Epithelial cell of proximal tubule (primary cell): ENCODE data around the gene MYO9A. TPM values are rescaled to one million over a fixed set of nuclear protein-coding genes. Genes with fewer than 3 reads are reported as not detected.
"Not testable (repeated sequence)": the region's sequence is repeated elsewhere in the genome, so short reads cannot be mapped to it uniquely, and the experiment has no call there.

Experiments used
- DNase-seq: peaks from one replicate; pipeline ENCODE4 v3.0.0-alpha.2; 2011; ENCODE audit warnings: low read depth
- H3K4me3 ChIP-seq: 2 replicates; pipeline ENCODE4 v1.5.1; 2011; ENCODE audit warnings: low read depth, mild to moderate bottlenecking, low read length
- total RNA-seq: library from RNA; depleted of rRNA; stranded (reverse); fragments of >200 nt; gene quantifications from 2 replicates; pipeline ENCODE4 v1.2.3, GENCODE V29; 2015
- TF ChIP-seq, protein P1 (sequence below): conservative IDR thresholded peaks from 2 replicates; pipeline ENCODE4 v1.5.1; 2012; ENCODE audit warnings: low read depth, mild to moderate bottlenecking, low read length

Gene MYO9A
- total RNA-seq, 1 donor from 2014 or later = 18.1 TPM

- TF ChIP-seq, protein P1, sequence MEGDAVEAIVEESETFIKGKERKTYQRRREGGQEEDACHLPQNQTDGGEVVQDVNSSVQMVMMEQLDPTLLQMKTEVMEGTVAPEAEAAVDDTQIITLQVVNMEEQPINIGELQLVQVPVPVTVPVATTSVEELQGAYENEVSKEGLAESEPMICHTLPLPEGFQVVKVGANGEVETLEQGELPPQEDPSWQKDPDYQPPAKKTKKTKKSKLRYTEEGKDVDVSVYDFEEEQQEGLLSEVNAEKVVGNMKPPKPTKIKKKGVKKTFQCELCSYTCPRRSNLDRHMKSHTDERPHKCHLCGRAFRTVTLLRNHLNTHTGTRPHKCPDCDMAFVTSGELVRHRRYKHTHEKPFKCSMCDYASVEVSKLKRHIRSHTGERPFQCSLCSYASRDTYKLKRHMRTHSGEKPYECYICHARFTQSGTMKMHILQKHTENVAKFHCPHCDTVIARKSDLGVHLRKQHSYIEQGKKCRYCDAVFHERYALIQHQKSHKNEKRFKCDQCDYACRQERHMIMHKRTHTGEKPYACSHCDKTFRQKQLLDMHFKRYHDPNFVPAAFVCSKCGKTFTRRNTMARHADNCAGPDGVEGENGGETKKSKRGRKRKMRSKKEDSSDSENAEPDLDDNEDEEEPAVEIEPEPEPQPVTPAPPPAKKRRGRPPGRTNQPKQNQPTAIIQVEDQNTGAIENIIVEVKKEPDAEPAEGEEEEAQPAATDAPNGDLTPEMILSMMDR = no peak
- no peak overlapping the region for H3K4me3 ChIP-seq
- no peak for DNase-seq
Observed at GRCh38 chr15:72062319-72062718, 55.6 kb downstream of the MYO9A start.

- TF ChIP-seq, protein P1 = no peak
Observed at GRCh38 chr15:72060687-72061250, 57.2 kb downstream of the MYO9A start.

GRCh38 chr15:72058585-72058984 lies 59.4 kb downstream of the MYO9A start:
- TF ChIP-seq, protein P1 = no peak
- no peak for DNase-seq

More at GRCh38 chr15:72060687-72061250, 57.2 kb downstream of the MYO9A start:
- DNase-seq = no peak
- H3K4me3 ChIP-seq = no peak overlapping the region

DNA sequence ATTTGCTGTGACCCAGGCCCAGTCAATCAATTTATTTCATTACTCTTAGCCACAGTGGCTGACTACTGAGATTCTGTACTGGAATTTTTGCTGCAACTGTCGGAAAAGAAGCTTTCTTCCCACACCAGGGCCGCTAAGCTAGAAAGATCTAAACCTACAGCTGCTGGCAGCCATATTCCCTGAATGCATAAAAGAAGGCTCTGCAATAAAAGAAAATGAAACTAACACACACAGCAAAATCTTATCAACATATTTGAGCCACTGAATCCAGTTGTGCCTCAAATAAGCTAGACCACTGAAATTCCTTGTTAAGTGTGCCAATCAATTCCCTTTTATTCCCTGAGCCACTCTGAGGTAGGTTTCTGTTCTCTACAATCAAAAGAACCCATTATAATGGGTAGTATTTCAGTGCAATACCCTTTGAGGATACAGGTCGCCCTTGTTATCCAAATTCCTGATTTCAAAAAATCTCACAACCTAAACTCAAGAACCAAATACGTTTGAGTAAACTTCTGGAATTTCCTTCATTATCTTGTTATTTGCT lies 60.3 kb downstream of the MYO9A start:
- no peak overlapping the region for H3K4me3 ChIP-seq
- DNase-seq = no peak
- TF ChIP-seq, protein P1 = no peak

More at GRCh38 chr15:72058585-72058984, 59.4 kb downstream of the MYO9A start:
- H3K4me3 ChIP-seq = no peak overlapping the region

GRCh38 chr15:72056217-72056616 lies 61.7 kb downstream of the MYO9A start:
- H3K4me3 ChIP-seq, DNase-seq: not testable (repeated sequence)

DNA sequence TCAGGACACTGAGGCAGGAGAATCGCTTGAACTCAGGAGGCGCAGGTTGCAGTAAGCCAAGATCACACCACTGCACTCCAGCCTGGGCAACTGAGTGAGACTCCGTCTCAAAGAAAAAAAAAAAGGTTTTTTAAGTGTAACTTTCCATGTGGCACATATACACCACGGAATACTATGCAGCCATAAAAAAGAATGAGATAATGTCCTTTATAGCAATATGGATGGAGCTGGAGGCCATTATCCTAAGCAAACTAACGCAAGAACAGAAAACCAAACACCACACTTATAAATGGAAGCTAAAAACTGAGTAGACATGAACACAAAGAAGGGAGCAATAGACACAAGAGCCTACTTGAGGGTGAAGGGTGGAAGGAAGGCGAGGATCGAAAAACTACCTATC lies 64.7 kb downstream of the MYO9A start:
- not testable (repeated sequence) for H3K4me3 ChIP-seq, DNase-seq

- H3K4me3 ChIP-seq = no peak overlapping the region
- no peak for DNase-seq
- TF ChIP-seq, protein P1 = no peak
Observed at GRCh38 chr15:72050700-72051099, 67.2 kb downstream of the MYO9A start.

DNA sequence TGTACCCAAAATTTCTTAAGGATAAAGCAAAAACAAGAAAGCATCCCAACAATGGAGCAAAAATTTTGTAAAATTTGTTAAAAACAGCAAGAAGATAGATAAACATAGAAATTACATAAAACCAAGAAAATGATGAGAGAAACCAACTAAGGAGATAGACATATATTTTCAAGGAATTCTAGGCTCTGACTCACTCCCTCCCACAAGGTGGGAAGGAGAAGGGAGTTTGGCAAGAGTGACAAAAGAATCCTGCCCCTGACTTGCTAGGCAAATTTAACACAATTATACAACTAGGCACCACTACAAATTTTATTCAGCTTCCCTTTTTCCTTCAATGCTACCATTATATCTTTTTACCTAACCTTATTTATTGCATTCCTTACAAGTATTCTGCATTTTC lies 70.9 kb downstream of the MYO9A start:
- no peak overlapping the region for H3K4me3 ChIP-seq
- TF ChIP-seq, protein P1 = no peak
- no peak for DNase-seq
